GM23338 (cell line): ENCODE measurements around the gene FMO3. TPM values are rescaled to one million over a fixed set of nuclear protein-coding genes. Genes with fewer than 3 reads are reported as not detected.

Source experiments
- ATAC-seq: fragments of 200-7000 bp; cut with Tn5 transposase; 3 replicates; pipeline ENCODE4 v1.9.1; 2020
- DNase-seq: peaks from one replicate; pipeline ENCODE4 v3.0.0-alpha.2; 2015; ENCODE audit warnings: low spot score
- H2AFZ ChIP-seq: fragments of 200-600 bp; sonication (generic); 2 replicates; pipeline ENCODE4 v1.8.0; 2016; ENCODE audit warnings: antibody characterized with exemption, mild to moderate bottlenecking, moderate library complexity
- H3F3A ChIP-seq: fragments of 200-600 bp; sonication (generic); replicated peaks from 2 replicates; pipeline ENCODE4 v1.8.0; 2017; ENCODE audit warnings: antibody characterized with exemption, mixed run types, low read depth
- H3K27ac ChIP-seq: fragments of 200-600 bp; sonication (generic); 2 replicates; pipeline ENCODE4 v1.6.1; 2016; ENCODE audit warnings: low read depth
- H3K27me3 ChIP-seq: fragments of 200-600 bp; sonication (generic); 2 replicates; pipeline ENCODE4 v1.8.0; 2016; ENCODE audit warnings: mild to moderate bottlenecking, mixed run types, moderate library complexity; ENCODE audit not compliant: insufficient read depth
- H3K36me3 ChIP-seq: fragments of 200-600 bp; sonication (generic); 2 replicates; pipeline ENCODE4 v1.8.0; 2016; ENCODE audit warnings: mild to moderate bottlenecking; ENCODE audit not compliant: insufficient read depth
- H3K4me1 ChIP-seq: fragments of 200-600 bp; sonication (generic); 2 replicates; pipeline ENCODE4 v1.8.0; 2016; ENCODE audit warnings: mild to moderate bottlenecking, moderate library complexity; ENCODE audit not compliant: insufficient read depth
- H3K4me2 ChIP-seq: fragments of 200-600 bp; sonication (generic); 2 replicates; pipeline ENCODE4 v1.7.1; 2017; ENCODE audit warnings: mixed run types
- H3K4me3 ChIP-seq: fragments of 200-600 bp; sonication (generic); 2 replicates; pipeline ENCODE4 v1.6.1; 2016; ENCODE audit warnings: mixed run types
- H3K79me2 ChIP-seq: fragments of 200-600 bp; sonication (generic); replicated peaks from 2 replicates; pipeline ENCODE4 v1.8.0; 2017; ENCODE audit warnings: mild to moderate bottlenecking; ENCODE audit not compliant: insufficient read depth
- H3K9me2 ChIP-seq: fragments of 200-600 bp; sonication (generic); 2 replicates; pipeline ENCODE4 v1.8.0; 2017; ENCODE audit not compliant: insufficient read depth
- H4K20me1 ChIP-seq: fragments of 200-600 bp; sonication (generic); replicated peaks from 2 replicates; pipeline ENCODE4 v1.8.0; 2017; ENCODE audit warnings: mild to moderate bottlenecking; ENCODE audit not compliant: insufficient read depth
- H3K27ac Mint-ChIP-seq: 2 replicates; pipeline ENCODE4 v1.8.0; 2020; ENCODE audit warnings: inconsistent platforms, mild to moderate bottlenecking, moderate library complexity, mixed read lengths
- H3K27me3 Mint-ChIP-seq: 3 replicates; pipeline ENCODE4 v1.8.0; 2022; ENCODE audit warnings: low read depth, mild to moderate bottlenecking, moderate library complexity, mixed read lengths, inconsistent platforms; ENCODE audit not compliant: insufficient read depth, poor library complexity
- H3K36me3 Mint-ChIP-seq: 3 replicates; pipeline ENCODE4 v1.8.0; 2021; ENCODE audit warnings: low read depth, mild to moderate bottlenecking, inconsistent platforms, moderate library complexity, mixed read lengths
- H3K4me1 Mint-ChIP-seq: 3 replicates; pipeline ENCODE4 v1.8.0; 2020; ENCODE audit warnings: mild to moderate bottlenecking, inconsistent platforms, mixed read lengths
- H3K4me3 Mint-ChIP-seq: 3 replicates; pipeline ENCODE4 v1.8.0; 2021; ENCODE audit warnings: moderate library complexity, mild to moderate bottlenecking, inconsistent platforms, mixed read lengths
- H3K9me3 Mint-ChIP-seq: 3 replicates; pipeline ENCODE4 v1.8.0; 2020; ENCODE audit warnings: moderate library complexity, mild to moderate bottlenecking, inconsistent platforms, mixed read lengths
- CREB1 ChIP-seq: fragments of 250-450 bp; sonication (Bioruptor Pico); IDR thresholded peaks from 2 replicates; pipeline ENCODE4 v1.5.0; 2020; ENCODE audit warnings: low read depth, mild to moderate bottlenecking, moderate library complexity
- CTCF ChIP-seq, 2 experiments: fragments of 200-600 bp in 1 of 2; sonication (generic) in 1 of 2; conservative IDR thresholded peaks; 2 replicates each; pipeline versions ENCODE4 v1.5.1 to v1.6.1; 2016 to 2017; ENCODE audit warnings: antibody characterized with exemption in 2 of 2, low read depth in 2 of 2, mild to moderate bottlenecking in 2 of 2, moderate library complexity in 1 of 2
- EZH2 ChIP-seq: fragments of 200-600 bp; sonication (generic); IDR thresholded peaks from one replicate; pipeline ENCODE4 v1.8.0; 2017; ENCODE audit warnings: antibody characterized with exemption, mild to moderate bottlenecking, low read depth; ENCODE audit not compliant: unreplicated experiment
- EZH2phosphoT487 ChIP-seq: fragments of 200-600 bp; sonication (generic); IDR thresholded peaks from one replicate; pipeline ENCODE4 v1.8.1; 2018; ENCODE audit warnings: antibody characterized with exemption; ENCODE audit not compliant: unreplicated experiment
- NANOG ChIP-seq: IDR thresholded peaks from 2 replicates; pipeline ENCODE4 v1.6.1; 2016; ENCODE audit warnings: antibody characterized with exemption, borderline replicate concordance
- POLR2AphosphoS5 ChIP-seq: IDR thresholded peaks from 2 replicates; pipeline ENCODE4 v1.6.1; 2016; ENCODE audit warnings: antibody characterized with exemption, low read depth
- REST ChIP-seq: IDR thresholded peaks from one replicate; pipeline ENCODE4 v1.6.1; 2018; ENCODE audit warnings: antibody characterized with exemption; ENCODE audit not compliant: unreplicated experiment
- ZNF114 ChIP-seq: fragments of 250-450 bp; sonication (Bioruptor Pico); IDR thresholded peaks from 2 replicates; pipeline ENCODE4 v1.5.0; 2020; ENCODE audit warnings: mild to moderate bottlenecking, moderate library complexity
- polyA plus RNA-seq: library from polyadenylated mRNA; unstranded; fragments of >200 nt; fragmentation: Nextera tagmentation; extraction: Ambion mirVana; gene quantifications from 2 replicates; pipeline ENCODE4 v1.2.1, GENCODE V29; 2016
- total RNA-seq: library from RNA; depleted of rRNA; stranded (reverse); fragments of >200 nt; shearing (Covaris generic); gene quantifications from 2 replicates; pipeline ENCODE4 v1.2.3, GENCODE V29; 2014

Gene FMO3
- total and polyA plus RNA-seq, 2 experiments from 2014 or later, result 0.26 TPM; not detected in 1

- Mint-ChIP-seq H3K36me3 (no peaks in the 10 kb centered on the region), H3K4me3 (no peak overlapping the region), H3K27ac (no peak overlapping the region), H3K9me3 (no peaks in the 10 kb centered on the region), H3K27me3 (no peaks in the 10 kb centered on the region), H3K4me1 (peaks cover 12% of the 10 kb centered on the region)
- no peak for DNase-seq
- H3K27me3 ChIP-seq, result no peaks in the 10 kb centered on the region
- no peaks in the 10 kb centered on the region for H4K20me1 ChIP-seq
- no peak overlapping the region; the same call in 1 of the 2 replicates for H2AFZ ChIP-seq
- no peak overlapping the region for H3K27ac ChIP-seq
- H3K79me2 ChIP-seq, result no peaks in the 10 kb centered on the region
- ATAC-seq, result no peak
- H3F3A ChIP-seq, result no peaks in the 10 kb centered on the region
- no peak for TF ChIP-seq POLR2AphosphoS5
- no peak for TF ChIP-seq ZNF114
- TF ChIP-seq EZH2phosphoT487, result no peak
- peaks cover 11% of the 10 kb centered on the region; the same call in 1 of the 2 replicates for H3K4me1 ChIP-seq
- peaks cover 16% of the 10 kb centered on the region for H3K9me2 ChIP-seq
- no peaks in the 10 kb centered on the region for H3K36me3 ChIP-seq
- H3K4me2 ChIP-seq, result no peak overlapping the region
- H3K4me3 ChIP-seq, result no peak overlapping the region
These were observed 20.1 kb downstream of the FMO3 start for GRCh38 chr1:171110621-171111326.

DNA sequence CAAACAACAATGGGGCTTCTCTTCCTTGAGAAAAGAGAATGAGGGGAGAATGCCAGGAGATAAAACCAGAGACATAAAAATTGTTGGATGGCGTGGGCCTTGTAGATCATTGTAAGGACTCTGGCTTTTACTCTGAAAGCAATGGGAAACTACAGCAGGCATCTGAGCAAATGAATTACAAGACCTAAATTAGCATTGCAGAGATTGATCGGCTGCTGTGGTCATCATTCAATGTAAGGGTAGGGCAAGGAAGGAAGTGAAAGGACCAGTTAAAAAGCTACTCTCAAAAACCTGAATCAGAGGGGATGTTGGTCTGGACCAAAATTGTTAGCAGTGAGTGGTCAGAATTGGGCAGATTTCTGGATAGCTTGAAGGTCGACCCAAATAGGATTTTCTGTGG, 21.4 kb downstream of the FMO3 start:
- H3K27ac Mint-ChIP-seq, result no peak overlapping the region
- H3K4me3 Mint-ChIP-seq, result no peak overlapping the region
- no peaks in the 10 kb centered on the region for H4K20me1 ChIP-seq
- TF ChIP-seq CTCF (conservative IDR thresholded peaks at IDR 0.05; ENCODE audit: low read depth in 2 of 2) (no peak), EZH2phosphoT487 (no peak), CREB1 (CRISPR knock-in tag) (no peak)
- no peaks in the 10 kb centered on the region for H3K9me3 Mint-ChIP-seq
- no peaks in the 10 kb centered on the region for H3K27me3 Mint-ChIP-seq
- H3K4me1 ChIP-seq, result peaks cover 11% of the 10 kb centered on the region; the same call in 1 of the 2 replicates
- H3K36me3 Mint-ChIP-seq, result no peaks in the 10 kb centered on the region
- no peak overlapping the region for H3K27ac ChIP-seq
- DNase-seq (no peak), ATAC-seq (no peak)
- H3K36me3 ChIP-seq, result no peaks in the 10 kb centered on the region
- H3K27me3 ChIP-seq, result no peaks in the 10 kb centered on the region
- H3K9me2 ChIP-seq, result peaks cover 16% of the 10 kb centered on the region
- peak overlapping the region; percentile 52; the same call in 1 of the 2 replicates for H2AFZ ChIP-seq
- no peaks in the 10 kb centered on the region for H3F3A ChIP-seq
- H3K4me2 ChIP-seq, result no peak overlapping the region
- H3K79me2 ChIP-seq, result no peaks in the 10 kb centered on the region
- no peak overlapping the region for H3K4me3 ChIP-seq
- H3K4me1 Mint-ChIP-seq, result peaks cover 12% of the 10 kb centered on the region

DNA sequence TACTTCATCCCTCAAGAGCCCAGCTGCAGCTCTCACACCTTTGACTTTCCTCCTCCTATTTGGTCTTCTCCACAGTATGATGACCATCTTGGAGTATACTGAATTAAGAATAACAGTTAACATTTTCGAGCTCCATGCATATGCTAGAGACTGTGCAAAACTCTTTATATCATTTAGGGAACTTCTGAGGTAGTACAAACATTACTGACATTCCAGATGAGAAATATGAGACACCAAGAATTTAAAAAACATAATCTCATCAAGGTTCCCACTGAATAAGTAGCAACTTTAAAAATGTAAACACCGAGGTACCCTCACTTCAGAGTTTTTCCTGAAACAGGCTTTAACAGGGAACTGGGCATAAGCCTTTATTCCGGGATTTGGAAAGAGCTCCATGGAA, 22.7 kb downstream of the FMO3 start:
- H3K27me3 Mint-ChIP-seq, result no peaks in the 10 kb centered on the region
- no peak for DNase-seq
- TF ChIP-seq CTCF (conservative IDR thresholded peaks at IDR 0.05; ENCODE audit: low read depth in 2 of 2), result no peak
- TF ChIP-seq REST, result no peak
- no peak for TF ChIP-seq EZH2
- no peak for TF ChIP-seq NANOG

More for the DNA sequence above, 22.7 kb downstream of the FMO3 start:
- H4K20me1 ChIP-seq, result no peaks in the 10 kb centered on the region
- Mint-ChIP-seq H3K4me1 (peaks cover 12% of the 10 kb centered on the region), H3K4me3 (no peak overlapping the region), H3K9me3 (no peaks in the 10 kb centered on the region), H3K36me3 (no peaks in the 10 kb centered on the region), H3K27ac (no peak overlapping the region)
- H2AFZ ChIP-seq, result no peak overlapping the region
- H3F3A ChIP-seq, result no peaks in the 10 kb centered on the region
- ATAC-seq, result no peak
- no peaks in the 10 kb centered on the region for H3K27me3 ChIP-seq
- H3K79me2 ChIP-seq, result no peaks in the 10 kb centered on the region
- peaks cover 11% of the 10 kb centered on the region; the same call in 1 of the 2 replicates for H3K4me1 ChIP-seq
- no peaks in the 10 kb centered on the region for H3K36me3 ChIP-seq
- H3K4me2 ChIP-seq, result no peak overlapping the region
- no peak overlapping the region for H3K4me3 ChIP-seq
- no peak overlapping the region for H3K27ac ChIP-seq
- peaks cover 16% of the 10 kb centered on the region for H3K9me2 ChIP-seq
